ENCODE data around the gene MMP14. TPM values are rescaled to one million over a fixed set of nuclear protein-coding genes. Genes with fewer than 3 reads are reported as not detected.

MMP14 gene
- total and polyA plus RNA-seq, 9 of the 15 experiments (the other 6 are each of a cell fraction or from before 2014, with no cell fraction given), result 0.36 to 5.8 (median 1.3) TPM; not detected in 2

GRCh38 chr14:22824711-22825359 lies 11.6 kb upstream of the MMP14 start (continued):
- TF ChIP-seq REST (IDR thresholded peaks at IDR 0.05; ENCODE audit: borderline replicate concordance) (peak; percentile 70), REST (CRISPR knock-in tag; IDR thresholded peaks at IDR 0.05; ENCODE audit: low read depth) (no peak), NCOA6 (IDR thresholded peaks at IDR 0.05) (no peak), EP400 (IDR thresholded peaks at IDR 0.05) (peak; percentile 62; the same call in 1 of the 2 replicates), POLR2H (tag; IDR thresholded peaks at IDR 0.05; ENCODE audit: low read depth) (no peak), ZNF696 (CRISPR knock-in tag; conservative IDR thresholded peaks at IDR 0.05) (no peak), ELK1 (CRISPR knock-in tag; IDR thresholded peaks at IDR 0.05) (no peak), ELF1 (tag; IDR thresholded peaks at IDR 0.05) (no peak), NCOR1 (IDR thresholded peaks at IDR 0.05) (no peak), FOXP1 (CRISPR knock-in tag; IDR thresholded peaks at IDR 0.05) (no peak), L3MBTL2 (IDR thresholded peaks at IDR 0.05) (peak; percentile 68), SMAD3 (CRISPR knock-in tag; conservative IDR thresholded peaks at IDR 0.05) (no peak), SMARCE1 (IDR thresholded peaks at IDR 0.05) (peak; percentile 62; the same call in 1 of the 2 replicates), RBM34 (IDR thresholded peaks at IDR 0.05; ENCODE audit: borderline replicate concordance, insufficient read depth, low read length) (no peak), ZNF146 (CRISPR knock-in tag; IDR thresholded peaks at IDR 0.05; ENCODE audit: unreplicated experiment) (no peak), ZNF717 (CRISPR knock-in tag; IDR thresholded peaks at IDR 0.05) (no peak), HDAC3 (IDR thresholded peaks at IDR 0.05; ENCODE audit: borderline replicate concordance, partially characterized antibody) (no peak), ZNF444 (CRISPR knock-in tag; IDR thresholded peaks at IDR 0.05) (no peak), JUNB (CRISPR knock-in tag; conservative IDR thresholded peaks at IDR 0.05) (no peak), CBX5 (IDR thresholded peaks at IDR 0.05; ENCODE audit: borderline replicate concordance, low read depth) (no peak), SMAD4 (CRISPR knock-in tag; conservative IDR thresholded peaks at IDR 0.05) (no peak; the same call in 1 of the 2 replicates)

Measured in K562 (cell line).